ENCODE data around the gene PHOX2B. TPM values are rescaled to one million over a fixed set of nuclear protein-coding genes. Genes with fewer than 3 reads are reported as not detected.

Gene PHOX2B
- total and polyA plus RNA-seq, 2 of the 8 experiments (the other 6 are each of a cell fraction or from before 2014, with no cell fraction given), result not detected

GRCh38 chr4:41702770-41703169, 45.8 kb downstream of the PHOX2B start:
- DNase-seq (ENCODE audit: low read depth in 1 of 2, low spot score in 2 of 2) (no peak), FAIRE-seq (no peak)
- WGBS, 2 experiments (ENCODE audit: extremely low coverage in 1 of 2, insufficient coverage in 1 of 2, insufficient read length in 1 of 2, insufficient replicate concordance in 2 of 2, low coverage in 1 of 2, low lambda C conversion rate in 2 of 2, missing lambda C conversion rate in 1 of 2), result 82% methylated on average over 4 of the region's 4 CpGs; no CpG with 5 or more reads in 1 of the 2 experiments
- Histone ChIP-seq H4K5ac (ENCODE audit: insufficient read length, low read depth, low read length) (no peak overlapping the region), H3K9ac (replicated peaks in 1 of 4; ENCODE audit: extremely low read depth in 1 of 4, low read depth in 3 of 4, low read length in 3 of 4) (no peak overlapping the region), H3K79me2 (ENCODE audit: control insufficient read depth in 1 of 2, insufficient read depth in 2 of 2, low read length in 2 of 2) (no peaks in the 10 kb centered on the region), H3K4me1 (replicated peaks in 1 of 4; ENCODE audit: control insufficient read depth in 3 of 4, insufficient read depth in 4 of 4, low read length in 3 of 4) (no peaks in the 10 kb centered on the region), H3K9me3 (ENCODE audit: insufficient read depth in 2 of 2, low read depth in 1 of 2, low read length in 1 of 2) (no peaks in the 10 kb centered on the region), H3K27ac (ENCODE audit: low read depth, low read length) (no peak overlapping the region), H3K4ac (replicated peaks; ENCODE audit: insufficient read length, low read depth, low read length) (no peak overlapping the region), H3K4me3 (ENCODE audit: extremely low read depth in 1 of 4, insufficient read depth in 2 of 4, low read depth in 3 of 4, low read length in 4 of 4) (no peak overlapping the region), H4K20me1 (replicated peaks in 1 of 2; ENCODE audit: control insufficient read depth in 1 of 2, insufficient read depth in 2 of 2, low read length in 2 of 2) (no peaks in the 10 kb centered on the region), H2BK20ac (ENCODE audit: low read length) (no peak overlapping the region), H2AFZ (ENCODE audit: low read length) (no peak overlapping the region), H4K91ac (replicated peaks; ENCODE audit: insufficient read length, low read length) (no peak overlapping the region), H2AK5ac (ENCODE audit: low read depth, low read length) (no peak overlapping the region), H3K36me3 (ENCODE audit: control insufficient read depth in 2 of 4, insufficient read depth in 4 of 4, low read length in 3 of 4) (no peaks in the 10 kb centered on the region), H3K23me2 (ENCODE audit: low read depth, low read length) (no peaks in the 10 kb centered on the region), H2BK12ac (ENCODE audit: low read depth, low read length) (no peak overlapping the region), H3K14ac (ENCODE audit: insufficient read length) (no peak overlapping the region), H3K79me1 (ENCODE audit: low read depth, low read length) (no peaks in the 10 kb centered on the region), H3K56ac (replicated peaks; ENCODE audit: insufficient read length, low read depth, low read length) (no peak overlapping the region), H2BK5ac (ENCODE audit: low read depth, low read length) (no peak overlapping the region), H3K23ac (ENCODE audit: insufficient read length) (no peak overlapping the region), H4K8ac (ENCODE audit: extremely low read depth, insufficient read depth, low read length) (no peak overlapping the region), H3K4me2 (ENCODE audit: insufficient read depth in 1 of 2, low read depth in 2 of 2, low read length in 2 of 2) (no peak overlapping the region), H3K27me3 (replicated peaks in 1 of 4; ENCODE audit: control insufficient read depth in 3 of 4, extremely low read depth in 1 of 4, insufficient read depth in 3 of 4, low read length in 3 of 4) (no peaks in the 10 kb centered on the region; a peak in 1 of 7 replicates), H2BK120ac (replicated peaks; ENCODE audit: low read depth, low read length) (no peak overlapping the region), H2BK15ac (ENCODE audit: low read length) (no peak overlapping the region), H3K18ac (ENCODE audit: extremely low read depth, low read length) (no peak overlapping the region)
- CTCF ChIA-PET (ENCODE audit: partially characterized antibody), result interaction anchor here (0.6 to 3.6 kb wide), 5 partner anchors 10 to 185 kb away, joined by 3 to 20 read pairs (median 4); no protein-coding TSS in a partner anchor
- POLR2A ChIA-PET (ENCODE audit: partially characterized antibody), result interaction anchor here (0.7 kb wide), 1 partner anchor 109 kb away, joined by 3 read pairs; no protein-coding TSS in a partner anchor
- no peak for TF ChIP-seq GABPA (IDR thresholded peaks at IDR 0.05; ENCODE audit: borderline replicate concordance, insufficient read depth, low read length)
- TF ChIP-seq SIX5 (IDR thresholded peaks at IDR 0.05; ENCODE audit: low read depth, low read length), result no peak
- TF ChIP-seq NANOG (IDR thresholded peaks at IDR 0.05; ENCODE audit: insufficient read depth, low read depth, low read length, poor library complexity, severe bottlenecking), result no peak
- no peak for TF ChIP-seq HDAC6 (IDR thresholded peaks at IDR 0.05; ENCODE audit: low read depth, low read length)
- TF ChIP-seq BCL11A (IDR thresholded peaks at IDR 0.05; ENCODE audit: low read depth in 2 of 2, low read length in 2 of 2), result no peak
- TF ChIP-seq TAF7 (optimal IDR thresholded peaks at IDR 0.05; ENCODE audit: borderline replicate concordance, low read depth, low read length), result no peak
- TF ChIP-seq USF2 (IDR thresholded peaks at IDR 0.05; ENCODE audit: low read length), result no peak
- no peak for TF ChIP-seq ZNF274 (IDR thresholded peaks at IDR 0.05; ENCODE audit: borderline replicate concordance, extremely low read depth, low read length)
- TF ChIP-seq BRCA1 (IDR thresholded peaks at IDR 0.05; ENCODE audit: low read depth, low read length), result no peak
- TF ChIP-seq JUND (IDR thresholded peaks at IDR 0.05; ENCODE audit: low read length), result no peak
- no peak for TF ChIP-seq CREB1 (IDR thresholded peaks at IDR 0.05)
- no peak for TF ChIP-seq EZH2 (IDR thresholded peaks at IDR 0.05; ENCODE audit: low read depth, low read length, severe bottlenecking)
- no peak for TF ChIP-seq HDAC2 (IDR thresholded peaks at IDR 0.05; ENCODE audit: borderline replicate concordance in 1 of 2, low read depth in 2 of 2, low read length in 2 of 2)
